Tibial nerve (tissue), 4 donors: ENCODE measurements around the gene BCAP29. TPM values are rescaled to one million over a fixed set of nuclear protein-coding genes. Genes with fewer than 3 reads are reported as not detected.

Experiments used
- DNase-seq, 2 donors: peaks; one replicate each; pipeline ENCODE4 v3.0.0-alpha.2; 2019; ENCODE audit warnings: low spot score in 2 of 2
- H3K27ac ChIP-seq, 4 donors: fragments of 200-600 bp; sonication (generic) in 3 of 4; one replicate each; pipeline ENCODE4 v1.5.1; 2017 to 2019; ENCODE audit warnings: mild to moderate bottlenecking in 1 of 4
- H3K27me3 ChIP-seq, 2 donors: fragments of 200-600 bp; sonication (generic) in 1 of 2; one replicate each; pipeline versions ENCODE4 v1.5.1 to v1.6.0; 2017 to 2019
- H3K36me3 ChIP-seq, 3 donors: fragments of 200-600 bp; sonication (generic); one replicate each; pipeline ENCODE4 v1.5.1; 2018 to 2019
- H3K4me1 ChIP-seq, 4 donors: fragments of 200-600 bp; sonication (generic) in 3 of 4; one replicate each; pipeline ENCODE4 v1.5.1; 2017 to 2019
- H3K4me3 ChIP-seq, 4 donors: fragments of 200-600 bp; sonication (generic) in 3 of 4; one replicate each; pipeline ENCODE4 v1.5.1; 2017 to 2019; ENCODE audit warnings: mild to moderate bottlenecking in 1 of 4, moderate library complexity in 1 of 4
- H3K9me3 ChIP-seq, 4 donors: fragments of 200-600 bp; sonication (generic) in 3 of 4; one replicate each; pipeline ENCODE4 v1.5.1; 2017 to 2019
- EP300 ChIP-seq, 2 donors: sonication (generic); formaldehyde crosslinking; IDR thresholded peaks; one replicate each; pipeline ENCODE4 v1.6.1; 2017; ENCODE audit warnings: antibody characterized with exemption in 2 of 2, mild to moderate bottlenecking in 1 of 2
- POLR2A ChIP-seq, 2 donors: fragments of 450-650 bp; IDR thresholded peaks; one replicate each; pipeline ENCODE4 v1.6.1; 2017; ENCODE audit warnings: antibody characterized with exemption in 2 of 2, mild to moderate bottlenecking in 2 of 2, moderate library complexity in 2 of 2
- WGBS, 2 donors: methylation state at CpG; one replicate each; pipeline ENCODE4 v1.1.5; 2018; 5-methylcytosine and 5-hydroxymethylcytosine counted together
- total RNA-seq, 4 donors: library from RNA; depleted of rRNA; stranded (reverse); fragments of >200 nt; gene quantifications; one replicate each; pipeline ENCODE4 v1.1.0, GENCODE V29; 2016
- TF ChIP-seq, protein P1 (sequence below), 5 experiments: fragments of 200-600 bp in 3 of 5; fragments of 450-650 bp in 2 of 5; sonication (generic) in 3 of 5; IDR thresholded peaks; one replicate each; pipeline ENCODE4 v1.5.1; 2016 to 2019; ENCODE audit warnings: antibody characterized with exemption in 5 of 5, mild to moderate bottlenecking in 3 of 5, moderate library complexity in 2 of 5

BCAP29 gene
- total RNA-seq, 4 donors from 2014 or later, result 48.9 to 235 (median 121) TPM

DNA sequence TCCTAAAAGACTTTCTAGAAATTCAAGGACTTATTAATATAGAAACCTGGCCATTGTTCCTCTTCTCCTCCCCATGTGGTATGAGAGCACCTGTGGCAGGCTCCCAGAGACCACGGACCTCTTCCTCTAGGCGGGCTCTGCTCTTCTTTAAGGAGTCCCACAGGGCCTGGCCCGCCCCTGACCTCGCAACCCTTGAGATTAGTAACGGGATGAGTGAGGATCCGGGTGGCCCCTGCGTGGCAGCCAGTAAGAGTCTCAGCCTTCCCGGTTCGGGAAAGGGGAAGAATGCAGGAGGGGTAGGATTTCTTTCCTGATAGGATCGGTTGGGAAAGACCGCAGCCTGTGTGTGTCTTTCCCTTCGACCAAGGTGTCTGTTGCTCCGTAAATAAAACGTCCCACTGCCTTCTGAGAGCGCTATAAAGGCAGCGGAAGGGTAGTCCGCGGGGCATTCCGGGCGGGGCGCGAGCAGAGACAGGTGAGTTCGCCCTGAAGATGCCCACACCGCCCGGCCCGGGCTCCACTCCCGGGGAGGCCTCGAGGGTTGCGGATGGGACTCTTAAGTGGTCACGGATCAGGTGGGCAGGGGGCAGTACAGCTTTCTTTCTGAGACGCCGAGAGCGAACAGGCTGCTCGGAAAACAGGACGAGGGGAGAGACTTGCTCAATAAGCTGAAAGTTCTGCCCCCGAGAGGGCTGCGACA lies 80.5 kb downstream of the BCAP29 start, which contains the start of gene SLC26A4:
TSS of gene SLC26A4 (plus strand) at position 448 of the 700 bp plus-strand sequence. CDS start 814 bp downstream, outside the sequence.
- no peak for DNase-seq
- Histone ChIP-seq H3K4me3 (peak within 1 kb of the TSS; percentile 21 to 53 (median 42)), H3K9me3 (no peaks in the 10 kb centered on the region), H3K4me1 (peaks cover 0 to 19% (median 14%) of the 10 kb centered on the region in 4 donors), H3K27ac (no peak within 1 kb of the TSS), H3K36me3 (no peaks in the 10 kb centered on the region), H3K27me3 (peaks cover 3 to 29% of the 10 kb centered on the region in 2 donors)
- TF ChIP-seq EP300 (IDR thresholded peaks at IDR 0.05) (no peak), POLR2A (IDR thresholded peaks at IDR 0.05) (no peak)
- TF ChIP-seq, protein P1, sequence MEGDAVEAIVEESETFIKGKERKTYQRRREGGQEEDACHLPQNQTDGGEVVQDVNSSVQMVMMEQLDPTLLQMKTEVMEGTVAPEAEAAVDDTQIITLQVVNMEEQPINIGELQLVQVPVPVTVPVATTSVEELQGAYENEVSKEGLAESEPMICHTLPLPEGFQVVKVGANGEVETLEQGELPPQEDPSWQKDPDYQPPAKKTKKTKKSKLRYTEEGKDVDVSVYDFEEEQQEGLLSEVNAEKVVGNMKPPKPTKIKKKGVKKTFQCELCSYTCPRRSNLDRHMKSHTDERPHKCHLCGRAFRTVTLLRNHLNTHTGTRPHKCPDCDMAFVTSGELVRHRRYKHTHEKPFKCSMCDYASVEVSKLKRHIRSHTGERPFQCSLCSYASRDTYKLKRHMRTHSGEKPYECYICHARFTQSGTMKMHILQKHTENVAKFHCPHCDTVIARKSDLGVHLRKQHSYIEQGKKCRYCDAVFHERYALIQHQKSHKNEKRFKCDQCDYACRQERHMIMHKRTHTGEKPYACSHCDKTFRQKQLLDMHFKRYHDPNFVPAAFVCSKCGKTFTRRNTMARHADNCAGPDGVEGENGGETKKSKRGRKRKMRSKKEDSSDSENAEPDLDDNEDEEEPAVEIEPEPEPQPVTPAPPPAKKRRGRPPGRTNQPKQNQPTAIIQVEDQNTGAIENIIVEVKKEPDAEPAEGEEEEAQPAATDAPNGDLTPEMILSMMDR (IDR thresholded peaks at IDR 0.05), result no peak
- 4% methylated on average over 29 to 37 of the region's 37 CpGs for WGBS, 2 donors

DNA sequence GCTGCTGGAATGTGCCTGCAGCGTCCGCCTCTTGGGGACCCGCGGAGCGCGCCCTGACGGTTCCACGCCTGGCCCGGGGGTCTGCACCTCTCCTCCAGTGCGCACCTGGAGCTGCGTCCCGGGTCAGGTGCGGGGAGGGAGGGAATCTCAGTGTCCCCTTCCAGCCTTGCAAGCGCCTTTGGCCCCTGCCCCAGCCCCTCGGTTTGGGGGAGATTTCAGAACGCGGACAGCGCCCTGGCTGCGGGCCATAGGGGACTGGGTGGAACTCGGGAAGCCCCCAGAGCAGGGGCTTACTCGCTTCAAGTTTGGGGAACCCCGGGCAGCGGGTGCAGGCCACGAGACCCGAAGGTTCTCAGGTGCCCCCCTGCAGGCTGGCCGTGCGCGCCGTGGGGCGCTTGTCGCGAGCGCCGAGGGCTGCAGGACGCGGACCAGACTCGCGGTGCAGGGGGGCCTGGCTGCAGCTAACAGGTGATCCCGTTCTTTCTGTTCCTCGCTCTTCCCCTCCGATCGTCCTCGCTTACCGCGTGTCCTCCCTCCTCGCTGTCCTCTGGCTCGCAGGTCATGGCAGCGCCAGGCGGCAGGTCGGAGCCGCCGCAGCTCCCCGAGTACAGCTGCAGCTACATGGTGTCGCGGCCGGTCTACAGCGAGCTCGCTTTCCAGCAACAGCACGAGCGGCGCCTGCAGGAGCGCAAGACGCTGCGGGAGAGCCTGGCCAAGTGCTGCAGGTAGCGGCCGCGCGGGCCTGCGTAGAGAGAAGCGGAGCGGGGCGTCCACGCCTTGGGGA lies 81.2 kb downstream of the BCAP29 start:
- DNase-seq, result peak in 1 of 2 donors; percentile 10
- Histone ChIP-seq H3K36me3 (no peaks in the 10 kb centered on the region), H3K27ac (no peak overlapping the region), H3K9me3 (no peaks in the 10 kb centered on the region), H3K4me3 (peak overlapping the region; percentile 21 to 53 (median 42)), H3K27me3 (peaks cover 3 to 29% of the 10 kb centered on the region in 2 donors), H3K4me1 (peaks cover 0 to 19% (median 14%) of the 10 kb centered on the region in 4 donors)
- TF ChIP-seq POLR2A (IDR thresholded peaks at IDR 0.05) (no peak), EP300 (IDR thresholded peaks at IDR 0.05) (no peak)
- TF ChIP-seq, protein P1 (IDR thresholded peaks at IDR 0.05), result no peak
- 2 to 3% methylated on average over 22 to 48 of the region's 73 CpGs for whole genome bisulfite sequencing, 2 donors

DNA sequence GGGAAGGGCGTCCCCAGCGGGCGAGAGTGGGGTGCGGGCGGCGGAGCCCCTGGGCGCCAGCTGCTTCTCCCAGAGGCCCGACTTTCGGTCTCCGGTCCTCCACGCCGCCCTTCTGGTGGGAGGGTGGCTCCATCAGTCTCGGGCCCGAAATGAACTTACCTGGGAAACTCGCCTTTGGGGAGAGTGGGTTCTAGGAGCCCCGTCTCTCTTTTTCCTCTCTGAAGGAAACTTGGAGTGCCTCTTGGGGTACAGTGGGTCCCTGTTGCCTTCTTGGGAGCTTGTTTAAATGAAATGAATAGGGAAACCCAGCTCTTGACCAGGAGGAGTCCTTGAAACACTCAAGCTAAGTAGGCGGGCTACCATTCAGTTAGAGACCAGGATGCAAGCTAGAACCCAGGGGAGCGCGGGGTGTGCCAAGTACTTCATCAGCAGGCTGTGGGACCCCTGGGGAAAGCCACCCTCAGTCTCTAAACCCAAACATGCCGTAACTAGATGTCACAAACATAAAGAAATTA lies 81.9 kb downstream of the BCAP29 start:
- no peak overlapping the region for H3K27ac ChIP-seq
- no peak for DNase-seq
- TF ChIP-seq, protein P1 (IDR thresholded peaks at IDR 0.05), result no peak
- no peaks in the 10 kb centered on the region for H3K36me3 ChIP-seq
- H3K27me3 ChIP-seq, result peaks cover 3 to 29% of the 10 kb centered on the region in 2 donors
- H3K4me1 ChIP-seq, result peaks cover 0 to 19% (median 14%) of the 10 kb centered on the region in 4 donors
- 16 to 47% methylated on average over 4 to 15 of the region's 20 CpGs for WGBS, 2 donors
- no peaks in the 10 kb centered on the region for H3K9me3 ChIP-seq
- H3K4me3 ChIP-seq, result peak overlapping the region; percentile 21 to 53 (median 42)

DNA sequence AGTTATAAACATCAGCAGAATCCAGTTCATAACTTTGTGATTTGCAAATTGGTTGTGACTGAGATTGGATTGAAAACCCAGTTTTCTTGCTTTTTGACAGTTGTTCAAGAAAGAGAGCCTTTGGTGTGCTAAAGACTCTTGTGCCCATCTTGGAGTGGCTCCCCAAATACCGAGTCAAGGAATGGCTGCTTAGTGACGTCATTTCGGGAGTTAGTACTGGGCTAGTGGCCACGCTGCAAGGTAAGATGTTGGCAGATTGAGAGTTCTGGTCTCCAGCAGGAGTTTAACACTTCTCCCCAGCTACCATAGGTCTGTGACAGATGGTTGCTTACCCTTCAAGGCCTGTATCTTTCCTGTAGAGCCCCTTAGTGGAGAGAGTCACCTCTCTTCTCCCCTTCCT lies 83.2 kb downstream of the BCAP29 start:
- DNase-seq, result no peak
- WGBS, 2 donors, result 84 to 100% methylated on average over 4 of the region's 4 CpGs
- no peak overlapping the region for H3K4me3 ChIP-seq
- H3K4me1 ChIP-seq, result peaks cover 0 to 19% (median 14%) of the 10 kb centered on the region in 4 donors
- H3K27ac ChIP-seq, result no peak overlapping the region
- no peaks in the 10 kb centered on the region for H3K9me3 ChIP-seq
- TF ChIP-seq EP300 (IDR thresholded peaks at IDR 0.05) (no peak), POLR2A (IDR thresholded peaks at IDR 0.05) (no peak)
- TF ChIP-seq, protein P1 (IDR thresholded peaks at IDR 0.05), result no peak
- peaks cover 3 to 29% of the 10 kb centered on the region in 2 donors for H3K27me3 ChIP-seq
- H3K36me3 ChIP-seq, result no peaks in the 10 kb centered on the region
